Vagina (tissue), 2 donors: ENCODE results near the gene CAPS.

Source experiments
- POLR2A ChIP-seq, 2 donors: fragments of 450-650 bp; IDR thresholded peaks; one replicate each; pipeline ENCODE4 v1.6.1; 2017; ENCODE audit warnings: antibody characterized with exemption in 2 of 2, mild to moderate bottlenecking in 2 of 2, moderate library complexity in 2 of 2
- TF ChIP-seq, protein P1 (sequence below), 3 experiments: fragments of 450-650 bp in 2 of 3; fragments of 200-600 bp in 1 of 3; sonication (generic) in 1 of 3; IDR thresholded peaks; one replicate each; pipeline ENCODE4 v1.5.1; 2017 to 2019; ENCODE audit warnings: antibody characterized with exemption in 3 of 3, mild to moderate bottlenecking in 2 of 3, moderate library complexity in 2 of 3

DNA sequence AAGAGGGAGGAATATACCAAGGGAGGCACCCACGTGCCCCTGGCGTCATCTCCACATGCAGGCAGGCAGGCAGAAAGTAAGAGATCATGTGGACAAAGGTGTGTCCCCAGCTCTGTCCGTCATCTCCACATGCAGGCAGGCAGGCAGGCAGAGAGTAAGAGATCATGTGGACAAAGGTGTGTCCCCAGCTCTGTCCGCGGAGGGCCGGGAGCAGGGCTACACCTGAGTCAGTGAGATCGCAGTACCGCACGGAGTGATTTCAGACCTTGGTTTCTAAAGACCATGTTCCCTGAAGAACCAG is 22.2 kb downstream of the CAPS start:
- TF ChIP-seq, protein P1, sequence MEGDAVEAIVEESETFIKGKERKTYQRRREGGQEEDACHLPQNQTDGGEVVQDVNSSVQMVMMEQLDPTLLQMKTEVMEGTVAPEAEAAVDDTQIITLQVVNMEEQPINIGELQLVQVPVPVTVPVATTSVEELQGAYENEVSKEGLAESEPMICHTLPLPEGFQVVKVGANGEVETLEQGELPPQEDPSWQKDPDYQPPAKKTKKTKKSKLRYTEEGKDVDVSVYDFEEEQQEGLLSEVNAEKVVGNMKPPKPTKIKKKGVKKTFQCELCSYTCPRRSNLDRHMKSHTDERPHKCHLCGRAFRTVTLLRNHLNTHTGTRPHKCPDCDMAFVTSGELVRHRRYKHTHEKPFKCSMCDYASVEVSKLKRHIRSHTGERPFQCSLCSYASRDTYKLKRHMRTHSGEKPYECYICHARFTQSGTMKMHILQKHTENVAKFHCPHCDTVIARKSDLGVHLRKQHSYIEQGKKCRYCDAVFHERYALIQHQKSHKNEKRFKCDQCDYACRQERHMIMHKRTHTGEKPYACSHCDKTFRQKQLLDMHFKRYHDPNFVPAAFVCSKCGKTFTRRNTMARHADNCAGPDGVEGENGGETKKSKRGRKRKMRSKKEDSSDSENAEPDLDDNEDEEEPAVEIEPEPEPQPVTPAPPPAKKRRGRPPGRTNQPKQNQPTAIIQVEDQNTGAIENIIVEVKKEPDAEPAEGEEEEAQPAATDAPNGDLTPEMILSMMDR (IDR thresholded peaks at IDR 0.05) = no peak
- TF ChIP-seq POLR2A (IDR thresholded peaks at IDR 0.05) = no peak
